ENCODE results near the gene RAD54L.

RAD54L gene

GRCh38 chr1:46300673-46301405 is 53.3 kb downstream of the RAD54L start:
- Histone ChIP-seq H3K4me2 (peak overlapping the region; percentile 94), H3K27me3 (no peaks in the 10 kb centered on the region), H3K36me3 (peaks cover 36% of the 10 kb centered on the region), H3K4me1 (peaks cover 31% of the 10 kb centered on the region), H3K9me3 (no peaks in the 10 kb centered on the region), H3K4me3 (peak overlapping the region; percentile 96), H3K9ac (peak overlapping the region; percentile 100), H4K20me1 (peaks cover 68% of the 10 kb centered on the region), H3K27ac (peak overlapping the region; percentile 99)
- TF ChIP-seq Cebpa-rat (IDR thresholded peaks at IDR 0.05), result no peak

GRCh38 chr1:46301406-46301807 is 53.8 kb downstream of the RAD54L start:
- H4K20me1 ChIP-seq, result peaks cover 74% of the 10 kb centered on the region
- H3K27ac ChIP-seq, result peak overlapping the region; percentile 99

GRCh38 chr1:46301808-46302640 is 54.5 kb downstream of the RAD54L start:
- peak overlapping the region; percentile 100 for H3K9ac ChIP-seq
- peak overlapping the region; percentile 99 for H3K27ac ChIP-seq
- no peaks in the 10 kb centered on the region for H3K27me3 ChIP-seq
- peak overlapping the region; percentile 94 for H3K4me2 ChIP-seq
- H3K36me3 ChIP-seq, result peaks cover 30% of the 10 kb centered on the region
- peaks cover 80% of the 10 kb centered on the region for H4K20me1 ChIP-seq
- peak overlapping the region; percentile 96 for H3K4me3 ChIP-seq
- no peak for TF ChIP-seq Cebpa-rat (IDR thresholded peaks at IDR 0.05)
- no peaks in the 10 kb centered on the region for H3K9me3 ChIP-seq
- H3K4me1 ChIP-seq, result peaks cover 43% of the 10 kb centered on the region

More at GRCh38 chr1:46301406-46301807, 53.8 kb downstream of the RAD54L start:
- H3K9ac ChIP-seq, result peak overlapping the region; percentile 100
- peaks cover 37% of the 10 kb centered on the region for H3K4me1 ChIP-seq
- peaks cover 30% of the 10 kb centered on the region for H3K36me3 ChIP-seq
- H3K4me3 ChIP-seq, result peak overlapping the region; percentile 96
- H3K4me2 ChIP-seq, result peak overlapping the region; percentile 94
- H3K9me3 ChIP-seq, result no peaks in the 10 kb centered on the region
- no peak for TF ChIP-seq Cebpa-rat (IDR thresholded peaks at IDR 0.05)
- no peaks in the 10 kb centered on the region for H3K27me3 ChIP-seq

- Histone ChIP-seq H3K9me3 (no peaks in the 10 kb centered on the region), H3K27ac (peak overlapping the region; percentile 99), H3K27me3 (no peaks in the 10 kb centered on the region), H3K4me3 (peak overlapping the region; percentile 96), H3K4me1 (peaks cover 49% of the 10 kb centered on the region), H4K20me1 (peaks cover 80% of the 10 kb centered on the region), H3K4me2 (peak overlapping the region; percentile 94), H3K9ac (peak overlapping the region; percentile 100), H3K36me3 (peaks cover 30% of the 10 kb centered on the region)
- TF ChIP-seq Cebpa-rat (IDR thresholded peaks at IDR 0.05), result no peak
These were observed 55.1 kb downstream of the RAD54L start for GRCh38 chr1:46302641-46303037.

GRCh38 chr1:46303038-46303871 is 55.7 kb downstream of the RAD54L start, which contains the start of the genes LRRC41 and UQCRH:
LRRC41 (minus strand) TSS chr1:46303616; CDS start chr1:46303322, 294 bp downstream.
UQCRH (plus strand) TSS chr1:46303698; CDS start chr1:46303767, 69 bp downstream.
- peak within 1 kb of the TSS; percentile 100 for H3K9ac ChIP-seq
- peak within 1 kb of the TSS; percentile 94 for H3K4me2 ChIP-seq
- H3K4me1 ChIP-seq, result peaks cover 55% of the 10 kb centered on the region
- peaks cover 80% of the 10 kb centered on the region for H4K20me1 ChIP-seq
- no peaks in the 10 kb centered on the region for H3K9me3 ChIP-seq
- peaks cover 30% of the 10 kb centered on the region for H3K36me3 ChIP-seq
- TF ChIP-seq Cebpa-rat (IDR thresholded peaks at IDR 0.05), result no peak
- H3K27me3 ChIP-seq, result no peaks in the 10 kb centered on the region
- peak within 1 kb of the TSS; percentile 99 for H3K27ac ChIP-seq
- peak within 1 kb of the TSS; percentile 96 for H3K4me3 ChIP-seq

GRCh38 chr1:46303872-46304326 is 56.3 kb downstream of the RAD54L start:
- H3K27me3 ChIP-seq, result no peaks in the 10 kb centered on the region
- peaks cover 59% of the 10 kb centered on the region for H3K4me1 ChIP-seq
- peak overlapping the region; percentile 96 for H3K4me3 ChIP-seq
- TF ChIP-seq Cebpa-rat (IDR thresholded peaks at IDR 0.05), result no peak
- H3K36me3 ChIP-seq, result peaks cover 31% of the 10 kb centered on the region
- H4K20me1 ChIP-seq, result peaks cover 80% of the 10 kb centered on the region
- peak overlapping the region; percentile 100 for H3K9ac ChIP-seq
- peak overlapping the region; percentile 99 for H3K27ac ChIP-seq
- peak overlapping the region; percentile 94 for H3K4me2 ChIP-seq
- H3K9me3 ChIP-seq, result no peaks in the 10 kb centered on the region

- H3K36me3 ChIP-seq, result peaks cover 46% of the 10 kb centered on the region
- no peak overlapping the region for H3K27ac ChIP-seq
- H3K4me1 ChIP-seq, result peaks cover 46% of the 10 kb centered on the region
- H3K9ac ChIP-seq, result no peak overlapping the region
- no peak for TF ChIP-seq Cebpa-rat (IDR thresholded peaks at IDR 0.05)
- H3K27me3 ChIP-seq, result no peaks in the 10 kb centered on the region
- H3K9me3 ChIP-seq, result no peaks in the 10 kb centered on the region
- no peak overlapping the region for H3K4me3 ChIP-seq
- peak overlapping the region; percentile 94 for H3K4me2 ChIP-seq
- peaks cover 74% of the 10 kb centered on the region for H4K20me1 ChIP-seq
These were observed 58.6 kb downstream of the RAD54L start for GRCh38 chr1:46306159-46306530.

GRCh38 chr1:46309401-46310159 is 62.0 kb downstream of the RAD54L start:
- no peak for TF ChIP-seq Cebpa-rat (IDR thresholded peaks at IDR 0.05)
- Histone ChIP-seq H3K9ac (no peak overlapping the region), H4K20me1 (peaks cover 72% of the 10 kb centered on the region), H3K4me1 (peaks cover 40% of the 10 kb centered on the region), H3K27me3 (no peaks in the 10 kb centered on the region), H3K27ac (no peak overlapping the region), H3K9me3 (no peaks in the 10 kb centered on the region), H3K4me2 (no peak overlapping the region), H3K4me3 (no peak overlapping the region), H3K36me3 (peaks cover 80% of the 10 kb centered on the region)
